Measurements from ENCODE around the gene PYCR2.
A peak's percentile ranks its signal among the peaks of the same experiment; 100 is the strongest.
"Not testable (repeated sequence)": the region's sequence is repeated elsewhere in the genome, so short reads cannot be mapped to it uniquely, and the experiment has no call there.

PYCR2 gene

GRCh38 chr1:225923692-225924555 is at the start of gene PYCR2:
Gene PYCR2, minus strand, starts transcription at chr1:225924250. Its CDS starts 140 bp downstream, at chr1:225924110.
- DNase-seq (ENCODE audit: low spot score) = peak; percentile 100

GRCh38 chr1:225973158-225973557 is 49.1 kb upstream of the PYCR2 start:
- DNase-seq (ENCODE audit: low spot score) = no peak

- DNase-seq (ENCODE audit: low spot score) = no peak
These were observed 48.5 kb upstream of the PYCR2 start for GRCh38 chr1:225972344-225973152.

- DNase-seq (ENCODE audit: low spot score) = not testable (repeated sequence)
These were observed 46.6 kb upstream of the PYCR2 start for GRCh38 chr1:225970592-225971157.

GRCh38 chr1:225969751-225970150 is 45.7 kb upstream of the PYCR2 start:
- not testable (repeated sequence) for DNase-seq (ENCODE audit: low spot score)

- no peak for DNase-seq (ENCODE audit: low spot score)
These were observed 41.2 kb upstream of the PYCR2 start for GRCh38 chr1:225965231-225965630.

- DNase-seq (ENCODE audit: low spot score) = peak; percentile 8
These were observed 39.9 kb upstream of the PYCR2 start for GRCh38 chr1:225963735-225964530.

- peak; percentile 88 for DNase-seq (ENCODE audit: low spot score)
These were observed 38.5 kb upstream of the PYCR2 start for GRCh38 chr1:225962440-225962975.

- no peak for DNase-seq (ENCODE audit: low spot score)
These were observed 37.8 kb upstream of the PYCR2 start for GRCh38 chr1:225961659-225962439.

GRCh38 chr1:225958041-225958440 is 34.0 kb upstream of the PYCR2 start:
- DNase-seq (ENCODE audit: low spot score) = no peak

GRCh38 chr1:225954753-225955152 is 30.7 kb upstream of the PYCR2 start:
- no peak for DNase-seq (ENCODE audit: low spot score)

- DNase-seq (ENCODE audit: low spot score) = no peak
These were observed 29.3 kb upstream of the PYCR2 start for GRCh38 chr1:225953315-225953714.

- DNase-seq (ENCODE audit: low spot score) = no peak
These were observed 27.0 kb upstream of the PYCR2 start for GRCh38 chr1:225950905-225951497.

- DNase-seq (ENCODE audit: low spot score) = no peak
These were observed 25.0 kb upstream of the PYCR2 start for GRCh38 chr1:225949041-225949440.

GRCh38 chr1:225946803-225947202 is 22.8 kb upstream of the PYCR2 start:
- no peak for DNase-seq (ENCODE audit: low spot score)

- no peak for DNase-seq (ENCODE audit: low spot score)
These were observed 22.1 kb upstream of the PYCR2 start for GRCh38 chr1:225946082-225946620.

- no peak for DNase-seq (ENCODE audit: low spot score)
These were observed 21.5 kb upstream of the PYCR2 start for GRCh38 chr1:225945564-225945963.

GRCh38 chr1:225944951-225945350 is 20.9 kb upstream of the PYCR2 start:
- DNase-seq (ENCODE audit: low spot score) = no peak

GRCh38 chr1:225944387-225944786 is 20.3 kb upstream of the PYCR2 start:
- no peak for DNase-seq (ENCODE audit: low spot score)

- no peak for DNase-seq (ENCODE audit: low spot score)
These were observed 19.5 kb upstream of the PYCR2 start for GRCh38 chr1:225943582-225943981.

Measured in D341Med (cell line).